GM12878 (cell line): Measurements from ENCODE around the gene C10orf143. TPM values are rescaled to one million over a fixed set of nuclear protein-coding genes. Genes with fewer than 3 reads are reported as not detected.
A peak's percentile ranks its signal among the peaks of the same experiment; 100 is the strongest.

Source experiments
- ATAC-seq: fragments of 200-7000 bp; cut with Tn5 transposase; 3 replicates; pipeline ENCODE4 v1.9.1; 2020; ENCODE audit warnings: mild to moderate bottlenecking, moderate library complexity
- BruUV-seq: library from RNA; stranded (reverse); fragments of 400-500 nt; replicated peaks from 2 replicates; lab custom pipeline; 2021; lab: Mats Ljungman, UMichigan
- CTCF ChIA-PET: fragments of 300-600 bp; sonication (Branson Sonifier 250); formaldehyde crosslinking; extraction: SDS; loops from one replicate; lab custom pipeline; 2021; ENCODE audit warnings: inconsistent platforms; lab: Yijun Ruan, JAX
- POLR2A ChIA-PET: fragments of 350-600 bp; formaldehyde crosslinking; extraction: SDS; loops from one replicate; lab custom pipeline; 2021; ENCODE audit warnings: inconsistent platforms; lab: Charles Lee
- RAD21 ChIA-PET: fragments of 300-600 bp; sonication (Branson Sonifier 250); formaldehyde crosslinking; loops from one replicate; lab custom pipeline; 2023; ENCODE audit warnings: antibody characterized with exemption; ENCODE audit not compliant: unreplicated experiment; lab: Charles Lee
- SMC1A ChIA-PET: fragments of 300-600 bp; sonication (Branson Sonifier 250); formaldehyde crosslinking; loops from one replicate; lab custom pipeline; 2023; ENCODE audit not compliant: unreplicated experiment, uncharacterized antibody; lab: Charles Lee
- DNase-seq: peaks from one replicate; pipeline ENCODE4 v3.0.0-alpha.2; 2011; ENCODE audit warnings: low read depth, low spot score
- FAIRE-seq: peaks from 3 replicates; lab custom pipeline; 2011; peaks lifted over from hg19 to GRCh38; lab: Jason Lieb, UNC
- H2AFZ ChIP-seq: 2 replicates; pipeline ENCODE4 v1.6.0; 2011; ENCODE audit warnings: low read depth, low read length, control low read depth; ENCODE audit not compliant: control insufficient read depth
- H3K27ac ChIP-seq: 2 replicates; pipeline ENCODE4 v1.5.1; 2011; ENCODE audit warnings: control low read depth; ENCODE audit not compliant: control insufficient read depth, insufficient read depth
- H3K27me3 ChIP-seq, 2 experiments: replicated peaks in 1 of 2; 2 replicates each; pipeline versions ENCODE4 v1.6.0 to v1.6.1; 2011; ENCODE audit warnings: low read length in 1 of 2; ENCODE audit not compliant: control insufficient read depth in 2 of 2, insufficient read depth in 2 of 2
- H3K36me3 ChIP-seq, 2 experiments: 2 replicates each; pipeline ENCODE4 v1.5.1; 2011; ENCODE audit warnings: low read length in 1 of 2; ENCODE audit not compliant: control insufficient read depth in 2 of 2, insufficient read depth in 2 of 2
- H3K4me1 ChIP-seq: 2 replicates; pipeline ENCODE4 v1.6.1; 2011; ENCODE audit warnings: mild to moderate bottlenecking, low read length, moderate library complexity, mixed read lengths; ENCODE audit not compliant: control insufficient read depth, insufficient read depth
- H3K4me2 ChIP-seq: 2 replicates; pipeline ENCODE4 v1.6.0; 2011; ENCODE audit warnings: control low read depth; ENCODE audit not compliant: control insufficient read depth, insufficient read depth
- H3K4me3 ChIP-seq: fragments of 200-600 bp; sonication (generic); 2 replicates; pipeline ENCODE4 v1.5.1; 2016
- H3K79me2 ChIP-seq: 2 replicates; pipeline ENCODE4 v1.6.0; 2011; ENCODE audit warnings: low read length; ENCODE audit not compliant: control insufficient read depth, insufficient read depth
- H3K9ac ChIP-seq: 2 replicates; pipeline ENCODE4 v1.8.0; 2011; ENCODE audit warnings: low read length, control low read depth, mixed read lengths; ENCODE audit not compliant: control insufficient read depth, insufficient read depth
- H3K9me3 ChIP-seq: replicated peaks from 3 replicates; pipeline ENCODE4 v1.5.1; 2011; ENCODE audit warnings: mild to moderate bottlenecking, low read length; ENCODE audit not compliant: control insufficient read depth, insufficient read depth
- H4K20me1 ChIP-seq: 2 replicates; pipeline ENCODE4 v1.6.0; 2011; ENCODE audit not compliant: control insufficient read depth, insufficient read depth
- ATF7 ChIP-seq: fragments of 450-650 bp; IDR thresholded peaks from 2 replicates; pipeline ENCODE4 v1.6.1; 2016; ENCODE audit warnings: low read depth, mild to moderate bottlenecking
- BCL3 ChIP-seq: IDR thresholded peaks from 2 replicates; pipeline ENCODE4 v1.6.1; 2011; ENCODE audit warnings: borderline replicate concordance, low read depth, mild to moderate bottlenecking, moderate library complexity, low read length; ENCODE audit not compliant: insufficient read depth, poor library complexity, severe bottlenecking
- GABPA ChIP-seq: IDR thresholded peaks from 2 replicates; pipeline ENCODE4 v1.6.1; 2014; ENCODE audit warnings: antibody characterized with exemption, low read depth, mild to moderate bottlenecking, inconsistent platforms
- IKZF1 ChIP-seq: fragments of 450-650 bp; conservative IDR thresholded peaks from 2 replicates; pipeline ENCODE4 v1.6.1; 2017; ENCODE audit warnings: antibody characterized with exemption, mild to moderate bottlenecking
- IRF5 ChIP-seq: fragments of 450-650 bp; IDR thresholded peaks from 2 replicates; pipeline ENCODE4 v1.6.1; 2017; ENCODE audit warnings: borderline replicate concordance
- MXI1 ChIP-seq: fragments of 150-350 bp; IDR thresholded peaks from 2 replicates; pipeline ENCODE4 v1.6.1; 2011; ENCODE audit warnings: low read depth, mild to moderate bottlenecking, inconsistent platforms, low read length, improper control_type of control experiment
- NFXL1 ChIP-seq: fragments of 450-650 bp; IDR thresholded peaks from 2 replicates; pipeline ENCODE4 v1.6.1; 2017; ENCODE audit warnings: antibody characterized with exemption, mild to moderate bottlenecking, borderline replicate concordance
- POU2F2 ChIP-seq: IDR thresholded peaks from 3 replicates; pipeline ENCODE4 v1.6.1; 2011; ENCODE audit warnings: low read depth, mild to moderate bottlenecking, low read length, borderline replicate concordance
- TCF3 ChIP-seq: IDR thresholded peaks from 2 replicates; pipeline ENCODE4 v1.6.1; 2012; ENCODE audit warnings: low read depth, mild to moderate bottlenecking, low read length, borderline replicate concordance; ENCODE audit not compliant: insufficient read depth
- ZNF207 ChIP-seq: fragments of 450-650 bp; IDR thresholded peaks from 2 replicates; pipeline ENCODE4 v1.6.1; 2014; ENCODE audit warnings: antibody characterized with exemption, mild to moderate bottlenecking, borderline replicate concordance
- ZNF24 ChIP-seq: fragments of 450-650 bp; IDR thresholded peaks from 2 replicates; pipeline ENCODE4 v1.6.1; 2017; ENCODE audit warnings: antibody characterized with exemption, mild to moderate bottlenecking
- ZNF592 ChIP-seq: fragments of 450-650 bp; IDR thresholded peaks from 2 replicates; pipeline ENCODE4 v1.6.1; 2017; ENCODE audit warnings: mild to moderate bottlenecking, moderate library complexity
- WGBS: methylation state at CpG from one replicate; pipeline ENCODE4 v1.1.6; 2016; ENCODE audit warnings: low lambda C conversion rate; ENCODE audit not compliant: insufficient replicate concordance, insufficient coverage; ENCODE audit errors: missing lambda C conversion rate; 5-methylcytosine and 5-hydroxymethylcytosine counted together
- in situ Hi-C: fragments of 300-500 bp; cut with MboI; formaldehyde crosslinking; loops from 9 replicates; pipeline ENCODE4 v1.14.3; 2018; ENCODE audit warnings: mixed read lengths
- intact Hi-C: fragments of 100-400 bp; cut with micrococcal nuclease; formaldehyde crosslinking; loops from one replicate; pipeline ENCODE4 v1.14.2; 2022; ENCODE audit not compliant: unreplicated experiment
- polyA plus RNA-seq, 11 experiments: library from polyadenylated mRNA; depleted of rRNA in 4 of 11; unstranded in 6 of 11; stranded (reverse) in 5 of 11; fragments of >200 nt; fragmentation: Nextera tagmentation in 4 of 11; fragmentation: Illumina TruSeq in 1 of 11; extraction: Ambion mirVana in 4 of 11; extraction: Trizol in 1 of 11; gene quantifications; 1 replicate in 1 of 11; 2 replicates in 10 of 11; pipeline versions ENCODE4 v1.2.1 to v1.2.3, GENCODE V29; 2011 to 2016; ENCODE audit warnings: inconsistent platforms in 2 of 11, missing spikeins in 2 of 11, low read depth in 1 of 11
- total RNA-seq, 4 experiments: library from RNA; depleted of rRNA in 3 of 4; stranded (reverse); fragments of >200 nt in 3 of 4; fragmentation: Illumina TruSeq in 1 of 4; extraction: Trizol in 1 of 4; gene quantifications; 2 replicates each; pipeline versions ENCODE4 v1.2.1 to v1.2.3, GENCODE V29; 2013 to 2021

The C10orf143 gene
- total and polyA plus RNA-seq, 10 of the 15 experiments (the other 5 are each of a cell fraction or from before 2014, with no cell fraction given): 0.64 to 7.9 (median 2.6) TPM

GRCh38 chr10:130127364-130128061 is 16.9 kb upstream of the C10orf143 start (continued):
- TF ChIP-seq ZNF24 (no peak), TCF3 (no peak), GABPA (no peak), POU2F2 (0 out of 3 replicates have a peak, but pooled peaks have one; percentile 61), MXI1 (peak; percentile 74), ATF7 (0 out of 2 replicates have a peak, but pooled peaks have one; percentile 17), IRF5 (no peak)

- Histone ChIP-seq H3K27ac (no peak overlapping the region), H3K4me2 (no peak overlapping the region), H4K20me1 (no peaks in the 10 kb centered on the region), H3K36me3 (no peaks in the 10 kb centered on the region), H3K4me3 (no peak overlapping the region), H3K9me3 (no peaks in the 10 kb centered on the region; the same call in 2 of the 3 replicates), H2AFZ (no peak overlapping the region), H3K79me2 (no peaks in the 10 kb centered on the region), H3K9ac (no peak overlapping the region), H3K4me1 (no peaks in the 10 kb centered on the region), H3K27me3 (no peaks in the 10 kb centered on the region)
- POLR2A ChIA-PET: no interaction called here
- DNase-seq (no peak), FAIRE-seq (no peak), ATAC-seq (no peak)
- SMC1A ChIA-PET: interaction anchor here (0.6 kb wide), 1 partner anchor 10 kb away, joined by 3 read pairs; no protein-coding TSS in a partner anchor
- CTCF ChIA-PET: no interaction called here
- 42% methylated on average over 13 of the region's 13 CpGs for WGBS
- in situ Hi-C loops (loop anchor here (25.0 kb wide), 1 partner anchor 1084 kb away; no protein-coding TSS in a partner anchor), intact Hi-C loops (no loop called here)
- RAD21 ChIA-PET: no interaction called here
- no TSS peak for BruUV-seq
- TF ChIP-seq BCL3 (no peak), IKZF1 (no peak), ZNF207 (no peak), NFXL1 (no peak), MXI1 (no peak), ZNF592 (no peak)
Measured at GRCh38 chr10:130121486-130122079, 11.0 kb upstream of the C10orf143 start.
